GM19467 (cell line): ENCODE results near the gene MRPL54.
"Not testable (repeated sequence)": the region's sequence is repeated elsewhere in the genome, so short reads cannot be mapped to it uniquely, and the experiment has no call there.

Source experiments
- ATAC-seq: cut with Tn5 transposase; IDR thresholded peaks from one replicate; pipeline ENCODE4 v1.9.1; 2021; ENCODE audit warnings: mild to moderate bottlenecking, moderate library complexity; ENCODE audit not compliant: unreplicated experiment

MRPL54 gene

GRCh38 chr19:3738477-3739220 lies 23.8 kb upstream of the MRPL54 start:
- no peak for ATAC-seq

- no peak for ATAC-seq
Measured at GRCh38 chr19:3740431-3740830, 22.1 kb upstream of the MRPL54 start.

GRCh38 chr19:3743486-3743885 lies 19.0 kb upstream of the MRPL54 start:
- no peak for ATAC-seq

GRCh38 chr19:3745363-3746045 lies 17.0 kb upstream of the MRPL54 start:
- no peak for ATAC-seq

- no peak for ATAC-seq
Measured at GRCh38 chr19:3746371-3747056, 16.0 kb upstream of the MRPL54 start.

- ATAC-seq = no peak
Measured at GRCh38 chr19:3748965-3749364, 13.5 kb upstream of the MRPL54 start.

- no peak for ATAC-seq
Measured at GRCh38 chr19:3750211-3750610, 12.3 kb upstream of the MRPL54 start.

- no peak for ATAC-seq
Measured at GRCh38 chr19:3751236-3751635, 11.2 kb upstream of the MRPL54 start.

- no peak for ATAC-seq
Measured at GRCh38 chr19:3752492-3752891, 10.0 kb upstream of the MRPL54 start.

- no peak for ATAC-seq
Measured at GRCh38 chr19:3753631-3754410, 8.7 kb upstream of the MRPL54 start.

- ATAC-seq = not testable (repeated sequence)
Measured at GRCh38 chr19:3757705-3758104, 4.8 kb upstream of the MRPL54 start.

GRCh38 chr19:3758297-3758696 lies 4.2 kb upstream of the MRPL54 start:
- ATAC-seq = not testable (repeated sequence)

GRCh38 chr19:3759482-3760254 lies 2.8 kb upstream of the MRPL54 start:
- no peak for ATAC-seq

- ATAC-seq = no peak
Measured at GRCh38 chr19:3760871-3761361, 1.6 kb upstream of the MRPL54 start.

GRCh38 chr19:3761382-3762129 lies 926 bp upstream of the MRPL54 start, which contains the start of gene APBA3:
TSS of gene APBA3 (minus strand) at chr19:3761692. CDS start at chr19:3760264, 1,428 bp downstream.
- ATAC-seq = peak; percentile 41

GRCh38 chr19:3762130-3762473 lies 380 bp upstream of the MRPL54 start:
- no peak for ATAC-seq

- ATAC-seq = no peak
Measured at GRCh38 chr19:3765121-3765520, 2.6 kb downstream of the MRPL54 start.

- not testable (repeated sequence) for ATAC-seq
Measured at GRCh38 chr19:3765757-3766156, 3.3 kb downstream of the MRPL54 start.

GRCh38 chr19:3766520-3766919 lies 4.0 kb downstream of the MRPL54 start:
- no peak for ATAC-seq
